GM12864 (cell line): ENCODE results near the gene MAJIN.

Experiments used
- DNase-seq: peaks from one replicate; pipeline ENCODE4 v3.0.0-alpha.2; 2011; ENCODE audit warnings: low read depth
- H3K4me3 ChIP-seq: 2 replicates; pipeline ENCODE4 v1.5.1; 2011; ENCODE audit warnings: mild to moderate bottlenecking, low read depth, low read length, control low read depth
- TF ChIP-seq, protein P1 (sequence below): IDR thresholded peaks from 2 replicates; pipeline ENCODE4 v1.5.1; 2011; ENCODE audit warnings: low read depth, mild to moderate bottlenecking, moderate library complexity, low read length, control low read depth, inconsistent platforms; ENCODE audit errors: missing control alignments

MAJIN gene

DNA sequence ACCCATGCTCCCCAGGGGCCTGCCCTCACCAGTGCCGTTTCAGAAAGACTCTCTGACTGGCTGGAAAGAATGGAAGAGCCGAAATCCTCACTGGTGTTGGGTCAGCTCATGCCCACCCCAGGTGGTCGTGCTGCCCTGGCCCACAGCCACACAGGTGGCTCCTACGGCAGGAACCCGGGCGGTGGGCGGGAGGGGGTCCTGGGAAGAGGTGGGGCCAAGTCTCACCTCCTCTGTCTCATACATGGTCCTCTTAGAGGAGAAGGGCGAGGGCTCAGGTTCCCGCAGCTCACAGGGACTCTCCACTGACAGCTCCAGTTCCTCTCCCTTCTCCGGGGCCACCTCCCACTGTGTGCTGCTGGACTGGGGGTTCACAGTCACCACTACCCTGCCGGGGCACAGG lies 63.1 kb downstream of the MAJIN start:
- no peak for DNase-seq
- no peak overlapping the region for H3K4me3 ChIP-seq
- TF ChIP-seq, protein P1, sequence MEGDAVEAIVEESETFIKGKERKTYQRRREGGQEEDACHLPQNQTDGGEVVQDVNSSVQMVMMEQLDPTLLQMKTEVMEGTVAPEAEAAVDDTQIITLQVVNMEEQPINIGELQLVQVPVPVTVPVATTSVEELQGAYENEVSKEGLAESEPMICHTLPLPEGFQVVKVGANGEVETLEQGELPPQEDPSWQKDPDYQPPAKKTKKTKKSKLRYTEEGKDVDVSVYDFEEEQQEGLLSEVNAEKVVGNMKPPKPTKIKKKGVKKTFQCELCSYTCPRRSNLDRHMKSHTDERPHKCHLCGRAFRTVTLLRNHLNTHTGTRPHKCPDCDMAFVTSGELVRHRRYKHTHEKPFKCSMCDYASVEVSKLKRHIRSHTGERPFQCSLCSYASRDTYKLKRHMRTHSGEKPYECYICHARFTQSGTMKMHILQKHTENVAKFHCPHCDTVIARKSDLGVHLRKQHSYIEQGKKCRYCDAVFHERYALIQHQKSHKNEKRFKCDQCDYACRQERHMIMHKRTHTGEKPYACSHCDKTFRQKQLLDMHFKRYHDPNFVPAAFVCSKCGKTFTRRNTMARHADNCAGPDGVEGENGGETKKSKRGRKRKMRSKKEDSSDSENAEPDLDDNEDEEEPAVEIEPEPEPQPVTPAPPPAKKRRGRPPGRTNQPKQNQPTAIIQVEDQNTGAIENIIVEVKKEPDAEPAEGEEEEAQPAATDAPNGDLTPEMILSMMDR = no peak

DNA sequence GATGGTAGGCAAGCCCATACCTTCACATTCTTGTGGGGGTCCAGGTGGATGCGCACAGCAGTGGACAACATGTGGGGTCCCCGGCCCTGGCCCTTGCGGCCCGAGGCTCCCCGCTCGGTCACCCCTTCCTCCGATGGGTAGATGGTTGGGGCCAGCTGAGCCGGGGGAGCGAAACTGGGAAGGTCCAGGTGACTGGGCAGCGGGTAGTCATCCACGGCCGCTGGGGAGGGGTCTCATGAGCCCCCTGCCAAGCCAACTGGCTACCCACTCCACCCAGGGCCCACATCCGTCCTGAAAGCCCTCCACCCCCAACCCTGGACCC lies 65.6 kb downstream of the MAJIN start:
- TF ChIP-seq, protein P1 = no peak
- no peak for DNase-seq

DNA sequence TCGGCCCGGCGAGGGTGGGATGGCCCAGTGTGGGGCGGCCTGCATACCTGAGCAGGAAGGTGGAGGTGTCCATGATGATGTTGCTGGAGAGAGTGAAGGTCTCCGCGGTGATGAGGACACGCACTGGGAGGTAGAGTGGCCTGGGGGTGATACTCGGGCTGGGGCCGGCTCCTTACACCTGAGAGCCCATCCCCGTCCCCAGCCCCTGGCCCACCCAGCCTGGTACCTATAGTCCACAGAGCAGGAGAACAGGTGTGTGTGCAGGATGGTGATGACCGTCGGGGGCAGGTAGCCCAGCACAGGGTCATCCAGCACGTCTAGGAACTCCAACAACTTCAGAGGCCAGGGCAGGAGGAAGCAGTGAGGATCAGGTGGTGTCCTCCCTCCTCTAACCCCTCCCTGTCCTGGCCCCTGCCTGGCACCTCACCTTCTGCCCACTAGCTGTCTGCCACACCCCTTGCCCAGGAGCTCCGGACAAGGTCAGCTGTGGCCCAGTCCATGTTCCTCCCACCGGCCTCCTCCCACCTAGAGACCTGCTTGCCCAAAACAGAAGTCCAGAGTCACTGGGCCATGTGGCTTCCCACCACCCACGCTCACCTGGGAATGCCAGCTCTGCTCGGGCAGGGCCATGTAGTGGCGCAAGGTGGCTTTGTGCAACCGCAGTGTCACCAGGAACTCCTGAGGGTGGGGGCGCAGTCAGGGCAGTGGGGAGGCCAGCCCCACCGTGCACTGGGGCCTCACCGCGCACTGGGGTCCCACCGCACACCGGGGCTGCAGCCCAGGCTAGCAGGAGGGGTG lies 66.2 kb downstream of the MAJIN start:
- TF ChIP-seq, protein P1 = no peak
- no peak for DNase-seq
- H3K4me3 ChIP-seq = no peak overlapping the region

More for the DNA sequence above, 65.6 kb downstream of the MAJIN start:
- no peak overlapping the region for H3K4me3 ChIP-seq

DNA sequence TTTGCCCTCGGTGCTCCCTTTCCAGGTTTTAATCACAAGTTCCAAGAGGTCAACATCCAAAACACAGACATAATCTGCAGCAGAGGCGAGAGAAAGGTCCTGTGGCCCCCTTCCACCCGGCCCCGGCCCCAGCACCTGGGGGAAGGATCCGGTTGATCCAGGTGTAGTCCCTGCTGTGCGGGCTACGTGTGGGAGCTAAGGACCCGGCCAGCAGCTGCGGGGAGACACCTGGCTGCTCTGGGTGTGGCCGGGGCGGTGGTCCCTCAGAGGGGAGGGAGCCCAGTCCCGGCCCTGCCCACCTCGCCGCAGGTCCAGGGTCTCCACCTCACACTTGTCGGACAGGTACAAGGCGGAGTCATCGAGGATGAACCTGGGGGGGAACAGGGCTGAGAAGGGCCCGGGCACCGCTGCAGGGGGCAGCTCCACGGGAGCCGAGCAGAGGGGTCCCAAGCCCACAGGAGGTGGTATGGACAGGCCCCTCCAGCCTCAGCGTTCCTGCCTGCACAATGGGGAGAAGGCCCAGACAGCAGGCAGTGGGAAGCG lies 68.5 kb downstream of the MAJIN start:
- H3K4me3 ChIP-seq = no peak overlapping the region
- DNase-seq = no peak
- TF ChIP-seq, protein P1 = no peak

DNA sequence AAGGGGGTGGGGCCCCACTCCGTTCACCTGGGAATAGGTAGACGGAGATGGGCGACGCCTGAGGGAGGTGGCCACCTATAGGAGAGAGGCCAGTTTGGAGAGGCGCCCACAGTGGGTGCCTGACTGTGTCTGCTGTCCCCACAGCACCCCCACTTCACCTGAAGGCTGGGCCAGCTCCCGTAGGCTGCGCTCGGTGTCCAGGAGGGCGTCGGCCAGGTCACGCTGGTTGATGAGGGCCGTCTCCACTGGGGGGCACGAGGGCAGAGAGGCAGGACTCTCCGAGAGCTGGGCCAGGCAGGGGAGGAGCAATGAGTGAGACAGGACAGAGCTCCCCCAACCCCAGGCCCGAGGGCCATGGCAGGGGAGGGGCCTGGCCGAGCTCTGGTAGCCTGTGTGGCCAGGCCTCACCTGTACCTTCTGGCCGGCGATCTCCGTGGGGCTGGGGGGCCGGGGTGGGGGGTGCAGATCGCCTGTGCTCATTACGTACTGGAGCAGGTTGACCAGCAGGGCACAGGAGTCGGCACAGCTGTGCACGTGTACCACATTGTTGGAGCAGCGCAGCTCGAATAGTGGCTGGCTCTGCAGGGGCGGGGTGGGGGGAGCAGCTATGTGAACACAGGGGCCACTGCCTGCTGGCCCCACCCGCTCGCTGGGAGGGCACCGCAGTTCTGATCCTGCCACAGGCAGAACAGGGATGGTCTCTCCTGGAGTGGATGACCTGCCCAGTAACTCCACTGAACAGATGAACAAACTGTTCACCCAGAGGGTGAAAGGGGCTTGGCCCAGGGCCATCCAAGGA lies 69.6 kb downstream of the MAJIN start:
- no peak overlapping the region for H3K4me3 ChIP-seq
- no peak for DNase-seq
- TF ChIP-seq, protein P1 = no peak

DNA sequence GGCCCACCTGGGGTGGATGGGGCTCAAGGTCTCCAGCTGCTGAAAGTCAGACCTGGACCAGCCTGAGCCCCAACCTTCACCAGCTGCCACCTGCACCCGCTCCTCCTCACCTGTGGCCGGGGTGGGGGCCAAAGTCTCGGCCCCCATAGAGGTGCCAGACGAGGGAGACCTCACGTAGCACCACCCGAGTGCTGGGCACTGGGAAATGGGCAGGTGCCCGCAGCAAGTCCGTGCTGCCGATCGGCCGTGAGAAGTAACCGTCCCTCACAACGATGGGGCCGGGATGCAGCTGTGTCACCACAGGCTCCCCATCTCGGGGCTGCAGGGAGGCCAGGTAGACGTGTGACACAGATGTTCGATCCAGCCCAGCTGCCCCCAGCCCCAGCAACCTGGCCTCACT lies 71.1 kb downstream of the MAJIN start:
- no peak overlapping the region for H3K4me3 ChIP-seq
- TF ChIP-seq, protein P1 = no peak
- DNase-seq = no peak
